Activated CD8-positive, alpha-beta memory T cell treated with anti-CD3 and anti-CD28 coated beads for 36 hours (primary cell): ENCODE data around the gene OSGIN1. TPM values are rescaled to one million over a fixed set of nuclear protein-coding genes. Genes with fewer than 3 reads are reported as not detected.

Experiments used
- CTCF ChIA-PET: fragments of 350-600 bp; sonication (Branson Sonifier 250); formaldehyde crosslinking; loops from one replicate; lab custom pipeline; 2021; ENCODE audit warnings: antibody characterized with exemption; lab: Charles Lee
- POLR2A ChIA-PET: fragments of 350-600 bp; sonication (Branson Sonifier 250); formaldehyde crosslinking; loops from one replicate; lab custom pipeline; 2021; ENCODE audit warnings: antibody characterized with exemption; lab: Charles Lee
- total RNA-seq, 2 experiments: library from RNA; stranded (reverse); gene quantifications; one replicate each; pipeline ENCODE4 v1.2.3, GENCODE V29; 2021

Gene OSGIN1, protein sequence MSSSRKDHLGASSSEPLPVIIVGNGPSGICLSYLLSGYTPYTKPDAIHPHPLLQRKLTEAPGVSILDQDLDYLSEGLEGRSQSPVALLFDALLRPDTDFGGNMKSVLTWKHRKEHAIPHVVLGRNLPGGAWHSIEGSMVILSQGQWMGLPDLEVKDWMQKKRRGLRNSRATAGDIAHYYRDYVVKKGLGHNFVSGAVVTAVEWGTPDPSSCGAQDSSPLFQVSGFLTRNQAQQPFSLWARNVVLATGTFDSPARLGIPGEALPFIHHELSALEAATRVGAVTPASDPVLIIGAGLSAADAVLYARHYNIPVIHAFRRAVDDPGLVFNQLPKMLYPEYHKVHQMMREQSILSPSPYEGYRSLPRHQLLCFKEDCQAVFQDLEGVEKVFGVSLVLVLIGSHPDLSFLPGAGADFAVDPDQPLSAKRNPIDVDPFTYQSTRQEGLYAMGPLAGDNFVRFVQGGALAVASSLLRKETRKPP
- total RNA-seq, result under 1 TPM; 0.65 to 0.71 TPM

DNA sequence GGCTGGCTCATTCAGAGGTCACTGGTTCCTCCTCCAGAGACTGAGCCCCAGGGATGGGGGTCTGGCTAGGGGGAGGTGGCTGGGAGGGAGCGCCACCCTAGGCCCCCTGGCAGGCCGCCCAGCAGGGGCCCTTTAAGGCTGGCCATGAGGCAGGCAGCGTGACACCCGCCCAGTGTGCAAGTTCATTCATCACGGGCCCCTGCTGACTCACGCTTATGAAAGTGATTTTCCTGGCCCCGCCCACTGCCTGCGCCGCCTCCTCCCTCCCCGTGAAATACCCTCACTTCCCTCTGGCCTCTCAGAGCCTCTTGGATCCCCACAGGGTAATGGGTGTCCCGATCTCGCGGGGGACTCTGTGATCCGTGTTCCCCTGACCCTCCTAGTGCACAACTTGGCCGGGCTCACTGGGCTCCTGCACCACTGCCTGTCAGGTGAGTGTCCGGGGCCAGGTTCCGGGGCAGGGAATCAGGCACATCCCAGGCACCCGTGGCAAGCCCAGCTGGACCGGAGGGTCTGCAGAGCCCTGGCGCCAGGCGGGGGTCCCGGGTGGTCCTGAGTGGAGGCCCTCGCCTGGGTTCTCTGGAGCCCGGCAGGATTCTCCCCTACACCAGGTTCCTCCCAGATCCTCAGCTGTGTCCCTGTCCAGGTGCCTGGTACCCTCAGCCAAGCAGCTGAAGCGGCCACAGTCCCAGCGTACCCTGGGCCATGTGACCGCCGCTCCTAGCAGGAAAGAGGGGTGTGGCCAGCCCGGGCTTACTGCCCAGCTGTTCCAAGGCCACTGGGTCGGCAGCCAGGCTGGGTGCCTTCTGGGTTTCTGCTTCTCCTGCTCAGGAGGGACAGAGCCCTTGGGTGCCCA, at the start of gene OSGIN1:
Gene OSGIN1 (plus strand): TSS at position 301 of the 856 bp plus-strand sequence. CDS start 4,432 bp downstream, outside the sequence.
- POLR2A ChIA-PET, result no interaction called here
- CTCF ChIA-PET, result interaction anchor here (0.5 to 1.4 kb wide), 3 partner anchors 110 to 565 kb away, joined by 3 to 5 read pairs (median 4); partner anchors contain the start of gene TAF1C

DNA sequence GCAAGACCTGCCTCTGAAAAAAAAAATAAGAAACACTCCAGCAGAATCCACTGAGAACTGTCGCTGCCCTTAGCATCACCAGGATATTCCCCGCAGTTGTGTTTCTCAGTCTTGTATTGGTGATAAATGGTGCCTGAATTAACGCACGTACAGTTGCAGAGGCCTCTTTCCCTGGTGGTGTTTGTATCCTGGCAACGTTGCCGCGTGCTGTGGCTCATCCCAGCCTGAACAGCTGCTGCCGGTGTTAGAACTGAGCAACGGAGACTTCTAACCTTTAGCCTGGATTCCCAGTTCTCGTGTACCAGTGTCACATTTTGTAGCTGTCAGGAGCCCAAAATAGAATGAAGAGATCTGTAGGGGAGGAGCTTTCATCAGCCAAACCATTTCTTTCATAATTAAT, 49.3 kb upstream of the OSGIN1 start:
- POLR2A ChIA-PET, result no interaction called here
- CTCF ChIA-PET, result interaction anchor here (0.6 to 1.6 kb wide), 2 partner anchors 10 to 38 kb away, joined by 5 read pairs; no protein-coding TSS in a partner anchor

DNA sequence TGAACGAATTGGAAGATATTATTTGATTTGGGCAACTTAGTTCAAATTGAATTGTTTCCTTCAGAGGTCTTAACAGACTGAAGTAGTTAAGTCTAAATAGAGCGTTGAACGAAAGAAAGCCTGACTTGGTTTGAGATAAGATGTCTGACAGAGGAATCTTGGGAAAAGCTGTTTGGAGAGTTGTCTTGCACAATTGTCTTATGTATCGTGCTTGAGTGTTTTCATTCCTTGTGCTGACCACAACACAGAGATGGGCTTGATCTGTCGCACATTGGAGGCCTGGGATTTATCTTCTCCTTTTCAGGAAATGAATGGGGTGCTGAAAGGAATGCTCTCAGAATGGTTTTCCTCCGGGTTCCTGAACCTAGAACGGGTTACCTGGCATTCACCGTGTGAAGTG, 46.4 kb upstream of the OSGIN1 start:
- POLR2A ChIA-PET, result no interaction called here
- CTCF ChIA-PET, result no interaction called here

DNA sequence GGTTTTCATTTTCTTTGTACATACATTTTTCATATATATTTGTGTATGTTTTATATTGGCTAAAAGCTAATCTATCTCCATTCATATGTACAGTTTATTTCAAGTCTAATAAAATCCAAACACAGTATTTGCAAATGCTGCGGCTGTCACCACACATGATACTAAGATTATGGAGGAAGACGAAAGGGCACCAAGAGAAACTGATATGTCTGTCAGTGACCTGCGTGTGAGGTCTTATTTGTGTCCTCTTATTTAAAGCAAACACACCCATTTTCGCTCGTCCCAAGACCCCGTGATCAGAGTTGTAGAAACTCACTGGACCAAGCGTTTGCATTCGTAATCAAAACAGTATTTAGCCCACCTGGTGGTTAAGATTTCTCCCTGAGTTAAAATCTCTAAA, 45.9 kb upstream of the OSGIN1 start:
- POLR2A ChIA-PET, result no interaction called here
- CTCF ChIA-PET, result no interaction called here

DNA sequence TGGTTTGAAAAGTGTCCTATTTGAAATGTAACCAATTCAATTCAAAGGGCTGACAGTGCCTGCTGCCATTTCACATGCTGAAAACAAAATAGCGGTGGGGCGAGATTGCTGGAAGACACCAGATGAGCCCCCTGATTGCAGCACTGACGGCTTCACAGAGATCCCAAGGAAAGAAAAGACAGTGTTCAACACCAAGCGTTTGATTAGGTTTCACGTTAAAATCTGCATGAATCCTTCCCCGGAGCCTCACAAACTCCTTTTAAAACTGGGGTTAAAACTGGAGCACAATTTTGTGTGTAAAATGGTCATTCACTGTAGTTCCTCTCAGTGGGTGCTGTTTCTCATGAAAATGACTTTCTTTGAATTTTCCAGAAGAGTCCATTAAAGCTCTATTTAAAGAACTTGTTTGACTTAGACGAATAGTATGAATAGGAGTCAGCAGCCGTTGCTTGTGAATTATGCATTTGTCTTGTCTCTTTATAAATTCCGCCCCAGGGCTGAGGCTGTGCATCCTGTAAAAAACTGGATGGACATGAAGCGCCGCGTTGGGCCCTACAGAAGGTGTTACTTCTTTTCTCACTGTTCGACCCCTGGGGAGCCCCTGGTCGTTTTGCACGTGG, 45.3 kb upstream of the OSGIN1 start:
- POLR2A ChIA-PET, result no interaction called here
- CTCF ChIA-PET, result no interaction called here

DNA sequence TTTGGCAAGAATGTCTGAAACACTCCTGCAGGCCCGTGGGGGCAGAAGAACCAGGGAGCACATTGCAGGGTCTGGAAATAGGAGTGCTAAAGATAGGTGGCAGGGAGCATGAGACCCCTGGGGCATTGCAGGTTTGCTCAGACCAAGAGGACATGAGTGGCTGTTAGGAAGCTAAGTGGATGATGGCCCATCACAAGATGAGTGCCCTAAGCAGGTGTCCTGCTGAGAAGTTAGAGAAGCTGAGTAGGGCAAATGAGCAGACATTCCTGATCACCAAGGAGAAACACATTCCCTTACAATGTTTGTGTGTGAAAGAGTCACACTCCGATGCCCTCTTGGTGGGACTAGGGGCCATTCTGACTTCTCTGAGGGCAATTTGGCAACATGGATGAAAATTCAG, 44.2 kb upstream of the OSGIN1 start:
- POLR2A ChIA-PET, result no interaction called here

DNA sequence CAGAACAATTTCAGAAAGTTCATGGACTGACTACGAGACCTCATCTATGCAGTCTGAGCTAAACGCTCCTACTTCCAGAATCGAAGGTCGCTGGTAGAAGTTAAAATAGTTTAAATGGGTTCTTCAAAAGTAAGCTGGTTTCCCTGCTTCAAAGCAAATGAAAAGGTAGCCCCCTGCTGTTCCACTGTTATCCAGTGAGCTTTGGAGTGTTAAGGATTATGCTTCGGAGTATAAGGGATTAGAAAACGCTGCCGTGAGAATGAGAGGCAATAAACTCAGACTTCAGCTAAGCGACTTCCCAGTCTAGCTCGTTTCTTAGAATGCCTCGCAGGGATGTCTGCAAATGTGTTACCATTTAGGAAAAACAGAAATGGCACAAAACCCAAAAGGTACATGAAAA, 41.8 kb upstream of the OSGIN1 start:
- CTCF ChIA-PET, result no interaction called here
- POLR2A ChIA-PET, result no interaction called here

More for the DNA sequence above, 44.2 kb upstream of the OSGIN1 start:
- CTCF ChIA-PET, result no interaction called here

DNA sequence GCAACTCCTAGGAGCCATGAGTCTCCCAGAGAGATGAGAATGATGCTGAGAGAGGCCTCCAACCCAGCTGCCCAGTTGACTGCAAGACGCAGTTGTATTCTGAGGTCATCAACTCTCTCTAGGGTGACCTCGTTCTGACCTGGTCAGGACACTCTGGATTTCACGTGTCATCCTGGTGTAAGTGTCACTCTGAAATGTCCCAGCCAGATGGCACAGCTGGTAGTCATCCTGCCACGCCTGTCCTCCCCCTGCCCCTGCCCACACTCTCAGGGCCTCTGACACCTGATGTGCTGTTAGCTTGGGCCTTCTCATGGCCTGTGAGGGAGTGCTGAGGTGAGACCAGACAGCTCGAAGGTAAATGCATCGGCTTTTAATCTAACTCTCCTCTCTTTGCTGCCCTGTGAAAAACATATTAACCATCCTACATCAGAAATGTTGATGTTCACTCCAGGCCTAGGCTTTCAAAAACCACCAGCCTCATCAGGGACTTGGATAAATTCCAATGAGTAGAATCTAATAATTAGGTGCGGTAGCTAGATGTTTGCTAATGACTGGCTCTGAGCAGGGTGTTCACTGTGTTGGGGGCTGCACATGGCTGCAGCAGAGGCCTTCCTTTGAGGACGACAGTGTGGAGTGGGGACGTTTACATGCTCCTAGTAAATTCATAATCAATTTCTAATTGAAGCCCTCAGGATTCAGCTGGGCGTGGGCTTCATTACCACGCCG, 40.4 kb upstream of the OSGIN1 start:
- POLR2A ChIA-PET, result no interaction called here
- CTCF ChIA-PET, result interaction anchor here (1.0 to 1.9 kb wide), 2 partner anchors 8 to 86 kb away, joined by 3 to 5 read pairs; no protein-coding TSS in a partner anchor

DNA sequence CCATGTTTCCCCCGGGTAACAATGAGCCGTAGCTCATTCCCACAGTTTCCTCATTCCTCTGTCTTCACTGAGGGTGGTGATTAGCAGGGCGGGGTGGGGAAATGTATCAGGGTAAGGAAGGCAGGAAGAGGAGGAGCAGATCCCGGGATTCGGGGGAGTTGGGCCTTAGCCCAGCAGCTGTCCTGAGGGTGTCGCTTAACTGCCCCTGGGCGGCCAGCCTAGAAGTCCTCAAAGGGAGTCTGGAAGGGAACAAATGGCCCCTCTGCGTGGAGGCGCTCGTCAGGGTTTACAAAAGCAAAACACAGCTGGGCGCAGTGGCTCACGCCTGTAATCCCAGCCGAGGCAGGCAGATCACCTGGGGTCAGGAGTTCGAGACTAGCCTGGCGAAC, 39.8 kb upstream of the OSGIN1 start:
- CTCF ChIA-PET, result interaction anchor here (1.0 to 1.9 kb wide), 2 partner anchors 9 to 87 kb away, joined by 3 to 5 read pairs; no protein-coding TSS in a partner anchor
- POLR2A ChIA-PET, result no interaction called here

DNA sequence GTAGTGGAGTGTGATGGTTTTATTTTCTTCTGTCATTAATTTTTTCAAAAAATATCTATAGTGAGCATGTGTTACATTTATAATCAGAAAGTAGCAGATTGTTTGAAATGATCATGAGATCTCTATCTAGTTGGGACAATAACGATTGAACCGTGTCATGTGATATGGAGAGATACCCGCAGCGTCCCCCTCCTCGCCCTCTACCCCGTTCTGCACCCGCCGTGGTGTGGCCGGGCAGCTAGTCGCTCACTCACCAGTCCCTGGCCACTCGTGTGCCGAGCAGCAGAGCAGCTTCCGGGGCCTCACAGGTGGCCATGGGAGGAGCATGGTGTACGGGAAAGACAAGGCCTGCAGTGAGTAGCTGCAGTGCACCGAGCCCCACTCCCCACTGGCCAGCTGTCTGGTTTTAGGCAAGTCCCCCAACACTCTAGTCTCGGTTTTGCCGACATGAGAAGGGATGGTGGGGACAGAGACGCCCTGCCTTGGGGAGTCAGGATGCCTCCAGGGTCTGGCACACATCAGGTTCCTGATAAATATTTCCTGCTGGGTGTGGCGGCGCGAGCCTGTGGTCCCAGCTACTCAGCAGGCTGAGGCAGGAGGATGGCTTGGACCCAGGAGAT, 38.8 kb upstream of the OSGIN1 start:
- ChIA-PET CTCF (interaction anchor here (1.9 kb wide), 1 partner anchor 10 kb away, joined by 5 read pairs; no protein-coding TSS in a partner anchor), POLR2A (no interaction called here)

DNA sequence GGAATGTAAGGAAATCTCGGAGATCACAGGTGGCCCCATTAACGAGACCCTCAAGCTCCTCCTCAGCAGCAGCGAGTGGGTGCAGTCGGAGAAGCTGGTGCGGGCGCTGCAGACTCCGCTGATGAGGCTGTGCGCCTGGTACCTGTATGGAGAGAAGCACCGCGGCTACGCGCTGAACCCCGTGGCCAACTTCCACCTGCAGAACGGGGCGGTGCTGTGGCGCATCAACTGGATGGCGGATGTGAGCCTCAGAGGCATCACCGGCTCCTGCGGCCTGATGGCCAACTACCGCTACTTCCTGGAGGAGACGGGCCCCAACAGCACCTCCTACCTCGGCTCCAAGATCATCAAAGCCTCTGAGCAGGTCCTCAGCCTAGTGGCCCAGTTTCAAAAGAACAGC, 38.0 kb upstream of the OSGIN1 start:
- ChIA-PET POLR2A (no interaction called here), CTCF (no interaction called here)

DNA sequence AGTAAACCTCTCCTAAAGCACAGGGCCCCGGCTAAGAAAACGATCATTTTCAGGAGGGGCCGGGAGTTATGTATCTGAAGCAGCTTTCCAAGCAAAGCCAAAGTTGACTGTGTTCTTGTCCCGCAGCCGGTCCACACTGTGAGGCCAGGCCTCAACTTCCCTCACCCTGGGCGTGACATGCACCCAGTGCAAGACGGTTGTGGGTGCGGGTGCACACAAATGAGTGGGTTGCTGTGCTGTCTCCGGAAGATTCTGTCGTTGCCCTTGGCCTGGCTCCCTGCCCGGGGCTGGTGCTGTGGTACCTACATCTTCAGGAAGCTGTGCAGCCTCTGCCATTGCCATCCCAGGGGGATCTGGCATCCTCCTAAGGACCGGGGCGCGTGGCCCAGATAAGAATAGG, 37.5 kb upstream of the OSGIN1 start:
- ChIA-PET CTCF (no interaction called here), POLR2A (no interaction called here)

DNA sequence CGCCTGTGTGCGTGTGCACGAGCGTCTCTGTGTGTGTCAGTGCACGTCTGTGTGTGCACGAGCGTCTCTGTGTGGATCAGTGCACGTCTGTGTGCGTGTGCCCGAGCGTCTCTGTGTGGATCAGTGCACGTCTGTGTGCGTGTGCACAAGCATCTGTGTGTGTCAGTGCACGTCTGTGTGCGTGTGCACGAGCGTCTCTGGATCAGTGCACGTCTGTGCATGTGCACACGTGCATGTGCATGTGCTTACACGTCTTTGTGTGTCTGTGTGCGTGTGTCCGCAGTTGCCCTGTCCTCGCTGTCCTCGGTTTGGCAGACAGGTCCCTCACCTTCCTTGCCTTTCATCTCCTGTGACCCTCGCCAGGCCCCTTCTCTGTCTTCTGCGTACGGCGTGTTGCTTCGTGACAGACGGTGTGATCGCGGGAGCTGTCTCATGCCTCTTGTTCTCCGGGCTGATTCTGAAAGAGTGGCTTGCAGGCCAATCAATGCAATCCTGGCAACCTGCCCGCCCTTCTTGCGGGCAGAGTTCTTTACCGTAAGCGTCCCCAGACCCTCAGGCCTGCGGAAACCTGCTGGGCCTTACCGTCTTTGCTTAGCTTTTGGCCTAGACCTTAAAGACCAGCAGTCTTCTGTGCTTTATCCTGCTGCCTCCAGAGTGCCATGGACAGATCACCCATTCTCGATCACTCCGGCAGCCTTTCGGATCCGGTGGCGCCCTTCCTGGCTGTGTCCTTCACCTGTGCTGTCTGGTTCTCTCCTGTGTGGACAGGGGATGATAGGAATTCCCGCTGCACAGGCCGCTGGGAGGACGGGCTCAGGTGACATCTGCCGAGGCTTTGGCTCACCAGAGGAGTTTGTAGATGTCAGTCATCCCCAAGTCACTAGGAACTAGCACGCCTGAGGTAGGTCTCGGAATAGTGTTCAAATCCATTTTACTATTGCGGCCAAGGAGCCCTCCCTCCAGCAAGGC, 35.6 kb upstream of the OSGIN1 start:
- POLR2A ChIA-PET, result no interaction called here
- CTCF ChIA-PET, result no interaction called here

DNA sequence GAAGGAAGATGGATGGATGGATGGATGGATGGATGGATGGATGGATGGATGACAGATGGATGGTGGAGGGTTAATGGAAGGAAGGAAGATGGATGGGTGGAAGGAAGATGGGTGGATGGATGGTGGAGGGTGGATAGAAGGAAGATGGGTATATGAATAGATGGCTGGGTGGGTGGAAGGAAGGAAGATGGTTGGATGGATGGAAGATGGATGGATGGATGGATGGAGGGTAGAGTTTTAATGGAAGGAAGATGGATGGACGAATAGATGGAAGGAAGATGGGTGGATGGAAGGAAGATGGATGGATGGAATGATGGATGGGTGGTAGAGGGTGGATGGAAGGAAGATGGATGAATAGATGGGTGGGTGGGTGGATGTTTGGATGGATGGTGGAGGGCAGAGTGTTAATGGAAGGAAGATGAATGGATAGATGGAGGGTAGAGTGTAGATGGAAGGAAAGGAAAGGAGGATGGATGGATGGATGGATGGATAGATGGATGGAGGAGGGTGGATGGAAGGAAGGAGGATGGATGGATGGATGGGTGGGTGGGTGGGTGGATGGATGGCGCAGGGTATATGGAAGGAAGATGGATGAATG, 32.0 kb upstream of the OSGIN1 start:
- ChIA-PET POLR2A (no interaction called here), CTCF (no interaction called here)

DNA sequence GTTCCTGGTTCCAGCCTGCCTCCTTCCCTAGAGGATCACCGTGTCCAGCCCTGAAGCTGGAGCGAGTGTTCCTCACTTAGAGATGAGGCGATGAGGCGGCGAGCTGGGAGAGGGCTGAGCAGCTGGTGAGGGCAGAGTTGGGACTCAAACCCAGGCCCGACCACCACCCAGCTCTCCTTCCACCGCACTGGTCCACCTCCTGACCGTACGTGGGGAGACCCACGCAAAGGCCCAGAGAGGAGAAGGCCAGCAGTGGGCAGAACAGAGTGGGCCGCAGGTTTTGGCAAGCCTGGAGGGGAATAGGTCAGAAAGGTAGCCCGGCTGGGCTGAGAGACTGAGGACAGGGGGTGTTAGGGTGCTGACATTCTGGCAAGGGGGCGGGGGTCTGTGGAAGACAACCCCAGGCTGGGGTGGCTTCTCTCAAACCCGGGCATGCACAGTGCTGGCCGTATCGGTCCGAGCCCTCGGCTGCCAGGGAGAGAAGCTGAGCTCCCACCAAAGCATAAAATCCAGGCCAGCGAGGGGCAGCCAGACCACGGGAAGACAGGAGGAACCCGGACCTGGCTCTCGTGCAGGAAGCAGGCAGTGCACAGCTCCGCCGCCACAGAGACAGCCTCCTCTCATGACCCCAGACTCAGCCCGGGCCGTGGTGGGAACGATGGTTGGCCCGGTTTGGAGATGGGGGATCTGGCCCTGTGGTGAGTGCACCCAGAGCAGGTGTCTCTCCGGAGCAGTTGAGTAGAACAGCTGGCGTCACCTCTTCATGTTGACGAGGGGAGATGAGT, 29.3 kb upstream of the OSGIN1 start:
- ChIA-PET POLR2A (interaction anchor here (0.6 kb wide), 2 partner anchors 60 to 1857 kb away, joined by 3 to 9 read pairs; no protein-coding TSS in a partner anchor), CTCF (no interaction called here)

DNA sequence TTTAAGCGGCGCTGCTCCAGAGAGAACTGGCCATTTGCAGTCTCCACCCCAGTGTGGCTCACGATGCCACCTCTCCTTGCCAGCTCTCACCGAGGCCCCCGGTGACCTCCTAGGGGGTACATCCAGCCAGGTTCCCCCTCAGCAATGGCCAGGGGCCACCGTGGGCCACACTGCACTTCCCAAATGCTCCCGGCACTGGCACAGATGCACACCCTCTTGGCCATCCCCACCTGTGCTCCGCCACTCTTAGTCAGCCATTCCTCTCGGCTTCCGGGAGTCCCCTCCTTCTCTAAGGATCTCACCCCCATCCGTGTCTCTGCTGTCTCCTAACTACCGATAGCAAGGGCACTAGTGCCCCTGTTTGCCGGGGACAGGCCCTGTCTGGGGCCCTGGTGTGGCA, 28.4 kb upstream of the OSGIN1 start:
- ChIA-PET CTCF (no interaction called here), POLR2A (no interaction called here)
